CD4-positive, alpha-beta memory T cell (primary cell): ENCODE results near the gene LPP. TPM values are rescaled to one million over a fixed set of nuclear protein-coding genes. Genes with fewer than 3 reads are reported as not detected.

Experiments
- CTCF ChIA-PET: fragments of 350-600 bp; sonication (Branson Sonifier 250); formaldehyde crosslinking; loops from one replicate; lab custom pipeline; 2021; ENCODE audit warnings: inconsistent platforms; ENCODE audit not compliant: partially characterized antibody; lab: Charles Lee
- POLR2A ChIA-PET: fragments of 350-600 bp; sonication (Branson Sonifier 250); formaldehyde crosslinking; loops from one replicate; lab custom pipeline; 2021; ENCODE audit not compliant: partially characterized antibody; lab: Charles Lee
- DNase-seq, 5 donors: peaks; one replicate each; pipeline versions ENCODE4 v3.0.0 to v3.0.0-alpha.2; 2020 to 2022; ENCODE audit warnings: mixed read lengths in 1 of 5
- H3K27ac ChIP-seq: one replicate; pipeline ENCODE4 v1.7.0; 2013; ENCODE audit warnings: low read depth, low read length
- H3K27me3 ChIP-seq: 2 replicates; pipeline ENCODE4 v1.7.0; 2013; ENCODE audit warnings: mild to moderate bottlenecking, low read length, moderate library complexity; ENCODE audit not compliant: insufficient read depth
- H3K36me3 ChIP-seq: 2 replicates; pipeline ENCODE4 v1.7.0; 2013; ENCODE audit warnings: mild to moderate bottlenecking, low read length, moderate library complexity; ENCODE audit not compliant: insufficient read depth
- H3K4me1 ChIP-seq: 2 replicates; pipeline ENCODE4 v1.7.0; 2013; ENCODE audit warnings: mild to moderate bottlenecking, low read length, moderate library complexity; ENCODE audit not compliant: insufficient read depth
- H3K4me3 ChIP-seq, 2 donors: one replicate each; pipeline ENCODE4 v1.7.0; 2013; ENCODE audit warnings: low read length in 2 of 2, mild to moderate bottlenecking in 1 of 2
- H3K9me3 ChIP-seq, 2 donors: one replicate each; pipeline ENCODE4 v1.7.0; 2013; ENCODE audit warnings: low read length in 2 of 2, control low read depth in 1 of 2; ENCODE audit not compliant: control insufficient read depth in 1 of 2
- H3K27ac Mint-ChIP-seq, 7 donors: one replicate each; pipeline ENCODE4 v1.8.0; 2020 to 2021; ENCODE audit warnings: mixed read lengths in 7 of 7, mild to moderate bottlenecking in 6 of 7, inconsistent platforms in 3 of 7, moderate library complexity in 3 of 7
- H3K27me3 Mint-ChIP-seq, 2 donors: one replicate each; pipeline ENCODE4 v1.8.0; 2020 to 2021; ENCODE audit warnings: mixed read lengths in 2 of 2
- H3K36me3 Mint-ChIP-seq, 2 donors: one replicate each; pipeline ENCODE4 v1.8.0; 2020 to 2021; ENCODE audit warnings: mixed read lengths in 2 of 2, inconsistent platforms in 1 of 2, mild to moderate bottlenecking in 1 of 2
- H3K4me1 Mint-ChIP-seq, 4 donors: one replicate each; pipeline ENCODE4 v1.8.0; 2020 to 2021; ENCODE audit warnings: mixed read lengths in 4 of 4, mild to moderate bottlenecking in 1 of 4
- H3K4me3 Mint-ChIP-seq, 8 donors: one replicate each; pipeline ENCODE4 v1.8.0; 2020 to 2021; ENCODE audit warnings: mixed read lengths in 8 of 8, mild to moderate bottlenecking in 7 of 8, moderate library complexity in 6 of 8, inconsistent platforms in 3 of 8
- H3K9me3 Mint-ChIP-seq, 8 donors: one replicate each; pipeline ENCODE4 v1.8.0; 2020 to 2021; ENCODE audit warnings: mixed read lengths in 8 of 8, mild to moderate bottlenecking in 5 of 8, inconsistent platforms in 3 of 8, moderate library complexity in 1 of 8
- intact Hi-C: fragments of 100-400 bp; cut with micrococcal nuclease; formaldehyde crosslinking; loops from one replicate; pipeline ENCODE4 v1.15.1; 2023
- polyA plus RNA-seq, 2 donors: library from polyadenylated mRNA; unstranded; fragments of 300-500 nt; fragmentation: Illumina TruSeq; gene quantifications; one replicate each; pipeline ENCODE4 v1.2.3, GENCODE V29; 2021
- total RNA-seq, 2 experiments: library from RNA; stranded (reverse); gene quantifications; one replicate each; pipeline ENCODE4 v1.2.3, GENCODE V29; 2021

Gene LPP
- total and polyA plus RNA-seq, 4 experiments from 2014 or later, result 10.4 to 27.2 (median 24.7) TPM

- intact Hi-C loops, result no loop called here
- H3K27ac ChIP-seq, result no peak overlapping the region
- H3K4me3 ChIP-seq, result no peak overlapping the region
- ChIA-PET CTCF (interaction anchor here (0.6 to 5.3 kb wide), 2 partner anchors 297 to 922 kb away, joined by 3 to 46 read pairs; no protein-coding TSS in a partner anchor), POLR2A (no interaction called here)
- no peaks in the 10 kb centered on the region for H3K4me1 ChIP-seq
- H3K4me1 Mint-ChIP-seq, result peaks cover 0 to 4% (median 2%) of the 10 kb centered on the region in 4 donors
- H3K27me3 ChIP-seq, result no peaks in the 10 kb centered on the region
- no peaks in the 10 kb centered on the region for H3K36me3 Mint-ChIP-seq
- H3K9me3 Mint-ChIP-seq, result no peaks in the 10 kb centered on the region
- DNase-seq, result no peak
- no peaks in the 10 kb centered on the region for H3K36me3 ChIP-seq
- H3K27ac Mint-ChIP-seq, result peak overlapping the region in 1 of 7 donors; percentile 66
- H3K9me3 ChIP-seq, result no peaks in the 10 kb centered on the region
- H3K27me3 Mint-ChIP-seq, result no peaks in the 10 kb centered on the region
- H3K4me3 Mint-ChIP-seq, result no peak overlapping the region
Measured at GRCh38 chr3:188661806-188662205, 507.8 kb downstream of the LPP start.

GRCh38 chr3:188662214-188662613 is 508.3 kb downstream of the LPP start:
- Histone ChIP-seq H3K27me3 (no peaks in the 10 kb centered on the region), H3K4me1 (no peaks in the 10 kb centered on the region), H3K27ac (no peak overlapping the region), H3K4me3 (no peak overlapping the region), H3K9me3 (no peaks in the 10 kb centered on the region), H3K36me3 (no peaks in the 10 kb centered on the region)
- intact Hi-C loops, result no loop called here
- H3K4me1 Mint-ChIP-seq, result peaks cover 0 to 4% (median 2%) of the 10 kb centered on the region in 4 donors
- H3K27me3 Mint-ChIP-seq, result no peaks in the 10 kb centered on the region
- no peak for DNase-seq
- H3K27ac Mint-ChIP-seq, result no peak overlapping the region
- H3K9me3 Mint-ChIP-seq, result no peaks in the 10 kb centered on the region
- no peaks in the 10 kb centered on the region for H3K36me3 Mint-ChIP-seq
- H3K4me3 Mint-ChIP-seq, result no peak overlapping the region
- POLR2A ChIA-PET, result no interaction called here
- CTCF ChIA-PET, result interaction anchor here (0.6 to 5.3 kb wide), 2 partner anchors 297 to 923 kb away, joined by 3 to 46 read pairs; no protein-coding TSS in a partner anchor

GRCh38 chr3:188662795-188663194 is 508.8 kb downstream of the LPP start:
- Mint-ChIP-seq H3K27me3 (no peaks in the 10 kb centered on the region), H3K4me3 (no peak overlapping the region), H3K9me3 (no peaks in the 10 kb centered on the region), H3K27ac (no peak overlapping the region), H3K36me3 (peaks cover 0 to 5% of the 10 kb centered on the region in 2 donors), H3K4me1 (peaks cover 0 to 4% (median 2%) of the 10 kb centered on the region in 4 donors)
- no peak overlapping the region for H3K4me3 ChIP-seq
- no peaks in the 10 kb centered on the region for H3K4me1 ChIP-seq
- POLR2A ChIA-PET, result no interaction called here
- no peaks in the 10 kb centered on the region for H3K36me3 ChIP-seq
- CTCF ChIA-PET, result interaction anchor here (5.3 kb wide), 1 partner anchor 923 kb away, joined by 46 read pairs; no protein-coding TSS in a partner anchor
- H3K27me3 ChIP-seq, result no peaks in the 10 kb centered on the region
- no peak overlapping the region for H3K27ac ChIP-seq
- H3K9me3 ChIP-seq, result no peaks in the 10 kb centered on the region
- intact Hi-C loops, result no loop called here
- DNase-seq, result no peak

- intact Hi-C loops, result loop anchor here (1.0 kb wide), 1 partner anchor 922 kb away; no protein-coding TSS in a partner anchor
- Histone ChIP-seq H3K36me3 (no peaks in the 10 kb centered on the region), H3K9me3 (no peaks in the 10 kb centered on the region), H3K27ac (no peak overlapping the region), H3K27me3 (no peaks in the 10 kb centered on the region), H3K4me3 (no peak overlapping the region), H3K4me1 (no peaks in the 10 kb centered on the region)
- POLR2A ChIA-PET, result no interaction called here
- H3K27ac Mint-ChIP-seq, result no peak overlapping the region
- H3K9me3 Mint-ChIP-seq, result peaks cover 0 to under 1% (median 0%) of the 10 kb centered on the region in 8 donors
- DNase-seq, result no peak
- H3K36me3 Mint-ChIP-seq, result peaks cover 2 to 8% of the 10 kb centered on the region in 2 donors
- CTCF ChIA-PET, result interaction anchor here (0.5 to 5.3 kb wide), 5 partner anchors 14 to 924 kb away, joined by 3 to 46 read pairs (median 3); no protein-coding TSS in a partner anchor
- H3K27me3 Mint-ChIP-seq, result no peaks in the 10 kb centered on the region
- H3K4me1 Mint-ChIP-seq, result peaks cover 0 to 6% (median 3%) of the 10 kb centered on the region in 4 donors
- H3K4me3 Mint-ChIP-seq, result no peak overlapping the region
Measured at GRCh38 chr3:188663839-188664238, 509.9 kb downstream of the LPP start.

- H3K4me1 Mint-ChIP-seq, result peaks cover 0 to 7% (median 5%) of the 10 kb centered on the region in 4 donors
- Histone ChIP-seq H3K36me3 (no peaks in the 10 kb centered on the region), H3K27me3 (no peaks in the 10 kb centered on the region), H3K9me3 (no peaks in the 10 kb centered on the region), H3K4me3 (no peak overlapping the region), H3K27ac (no peak overlapping the region), H3K4me1 (no peaks in the 10 kb centered on the region)
- H3K36me3 Mint-ChIP-seq, result peaks cover 4 to 11% of the 10 kb centered on the region in 2 donors
- H3K27ac Mint-ChIP-seq, result no peak overlapping the region
- ChIA-PET POLR2A (no interaction called here), CTCF (interaction anchor here (0.8 to 5.3 kb wide), 3 partner anchors 13 to 925 kb away, joined by 3 to 46 read pairs (median 3); no protein-coding TSS in a partner anchor)
- DNase-seq, result peak in 1 of 5 donors; percentile 6
- H3K9me3 Mint-ChIP-seq, result peaks cover 0 to 4% (median 0%) of the 10 kb centered on the region in 8 donors
- intact Hi-C loops, result loop anchor here (1.0 kb wide), 1 partner anchor 922 kb away; no protein-coding TSS in a partner anchor
- H3K4me3 Mint-ChIP-seq, result no peak overlapping the region
- H3K27me3 Mint-ChIP-seq, result no peaks in the 10 kb centered on the region
Measured at GRCh38 chr3:188664795-188665194, 510.8 kb downstream of the LPP start.

- intact Hi-C loops, result no loop called here
- Histone ChIP-seq H3K36me3 (no peaks in the 10 kb centered on the region), H3K4me3 (no peak overlapping the region), H3K4me1 (no peaks in the 10 kb centered on the region), H3K27ac (no peak overlapping the region), H3K27me3 (no peaks in the 10 kb centered on the region), H3K9me3 (no peaks in the 10 kb centered on the region)
- no peak for DNase-seq
- H3K27ac Mint-ChIP-seq, result no peak overlapping the region
- peaks cover 0 to 4% (median 0%) of the 10 kb centered on the region in 8 donors for H3K9me3 Mint-ChIP-seq
- peaks cover 4 to 19% of the 10 kb centered on the region in 2 donors for H3K36me3 Mint-ChIP-seq
- H3K4me1 Mint-ChIP-seq, result peaks cover 0 to 15% (median 11%) of the 10 kb centered on the region in 4 donors
- H3K27me3 Mint-ChIP-seq, result no peaks in the 10 kb centered on the region
- POLR2A ChIA-PET, result no interaction called here
- CTCF ChIA-PET, result interaction anchor here (1.0 to 2.3 kb wide), 2 partner anchors 145 to 928 kb away, joined by 3 to 9 read pairs; no protein-coding TSS in a partner anchor
- H3K4me3 Mint-ChIP-seq, result no peak overlapping the region
Measured at GRCh38 chr3:188667926-188668325, 514.0 kb downstream of the LPP start.

GRCh38 chr3:188670446-188670845 is 516.5 kb downstream of the LPP start:
- H3K4me3 Mint-ChIP-seq, result no peak overlapping the region
- no peaks in the 10 kb centered on the region for H3K9me3 ChIP-seq
- H3K4me3 ChIP-seq, result no peak overlapping the region
- ChIA-PET CTCF (no interaction called here), POLR2A (no interaction called here)
- no peaks in the 10 kb centered on the region for H3K27me3 ChIP-seq
- H3K4me1 Mint-ChIP-seq, result peaks cover 0 to 14% (median 9%) of the 10 kb centered on the region in 4 donors
- H3K9me3 Mint-ChIP-seq, result peaks cover 0 to 4% (median 0%) of the 10 kb centered on the region in 8 donors
- no peak overlapping the region for H3K27ac ChIP-seq
- peaks cover 4 to 19% of the 10 kb centered on the region in 2 donors for H3K36me3 Mint-ChIP-seq
- H3K27ac Mint-ChIP-seq, result peak overlapping the region in 1 of 7 donors; percentile 2
- H3K36me3 ChIP-seq, result no peaks in the 10 kb centered on the region
- H3K4me1 ChIP-seq, result no peaks in the 10 kb centered on the region
- H3K27me3 Mint-ChIP-seq, result no peaks in the 10 kb centered on the region
- DNase-seq, result no peak
- intact Hi-C loops, result no loop called here
